Fibroblast of lung (primary cell): ENCODE data around the gene NFKBIE. TPM values are rescaled to one million over a fixed set of nuclear protein-coding genes. Genes with fewer than 3 reads are reported as not detected.
A peak's percentile ranks its signal among the peaks of the same experiment; 100 is the strongest.
"Not testable (repeated sequence)": the region's sequence is repeated elsewhere in the genome, so short reads cannot be mapped to it uniquely, and the experiment has no call there.

Source experiments
- DNase-seq, 2 donors: peaks; one replicate each; pipeline versions ENCODE4 v3.0.0 to v3.0.0-alpha.2; 2010; ENCODE audit warnings: low read depth in 2 of 2
- H2AFZ ChIP-seq: 2 replicates; pipeline ENCODE4 v1.5.1; 2012; ENCODE audit warnings: low read length, control low read depth, inconsistent platforms
- H3K27ac ChIP-seq: 2 replicates; pipeline ENCODE4 v1.5.1; 2011; ENCODE audit warnings: low read length, control low read depth; ENCODE audit not compliant: insufficient read depth
- H3K27me3 ChIP-seq: 2 replicates; pipeline ENCODE4 v1.5.1; 2011; ENCODE audit warnings: mild to moderate bottlenecking, low read length; ENCODE audit not compliant: control insufficient read depth, insufficient read depth
- H3K36me3 ChIP-seq: 2 replicates; pipeline ENCODE4 v1.5.1; 2011; ENCODE audit warnings: low read length; ENCODE audit not compliant: control insufficient read depth, insufficient read depth
- H3K4me1 ChIP-seq: 2 replicates; pipeline ENCODE4 v1.5.1; 2011; ENCODE audit warnings: low read length; ENCODE audit not compliant: control insufficient read depth, insufficient read depth; ENCODE audit errors: extremely low read depth
- H3K4me2 ChIP-seq: 2 replicates; pipeline ENCODE4 v1.5.1; 2011; ENCODE audit warnings: low read length, control low read depth; ENCODE audit not compliant: insufficient read depth; ENCODE audit errors: extremely low read depth
- H3K4me3 ChIP-seq, 4 experiments: fragments of 200-600 bp in 1 of 4; sonication (generic) in 1 of 4; replicated peaks in 1 of 4; 2 replicates each; pipeline ENCODE4 v1.5.1; 2011 to 2016; ENCODE audit warnings: low read length in 4 of 4, low read depth in 3 of 4, mild to moderate bottlenecking in 3 of 4, control low read depth in 2 of 4, inconsistent platforms in 1 of 4, mixed read lengths in 1 of 4; ENCODE audit not compliant: insufficient read depth in 1 of 4; ENCODE audit errors: control extremely low read depth in 1 of 4
- H3K79me2 ChIP-seq: 2 replicates; pipeline ENCODE4 v1.5.1; 2012; ENCODE audit warnings: mild to moderate bottlenecking, low read length, inconsistent platforms; ENCODE audit not compliant: control insufficient read depth, insufficient read depth
- H3K9ac ChIP-seq: 2 replicates; pipeline ENCODE4 v1.5.1; 2011; ENCODE audit warnings: mild to moderate bottlenecking, low read length, control low read depth; ENCODE audit not compliant: insufficient read depth
- H3K9me3 ChIP-seq: 2 replicates; pipeline ENCODE4 v1.5.1; 2012; ENCODE audit warnings: low read depth, low read length; ENCODE audit not compliant: control insufficient read depth, insufficient read depth
- H4K20me1 ChIP-seq: 2 replicates; pipeline ENCODE4 v1.5.1; 2011; ENCODE audit warnings: low read length; ENCODE audit not compliant: control insufficient read depth, insufficient read depth; ENCODE audit errors: extremely low read depth
- CTCF ChIP-seq, 2 donors: IDR thresholded peaks in 1 of 2; conservative IDR thresholded peaks in 1 of 2; 1 replicate in 1 of 2; 2 replicates in 1 of 2; pipeline ENCODE4 v1.5.1; 2011 to 2012; ENCODE audit warnings: low read length in 2 of 2, control low read depth in 1 of 2, inconsistent platforms in 1 of 2, low read depth in 1 of 2, mild to moderate bottlenecking in 1 of 2
- EZH2 ChIP-seq: IDR thresholded peaks from 2 replicates; pipeline ENCODE4 v1.5.1; 2012; ENCODE audit warnings: low read length, control low read depth, mild to moderate bottlenecking; ENCODE audit errors: missing control alignments
- polyA plus RNA-seq, 2 donors: library from polyadenylated mRNA; depleted of rRNA in 1 of 2; stranded (reverse) in 1 of 2; unstranded in 1 of 2; fragments of >200 nt; gene quantifications; 2 replicates each; pipeline ENCODE4 v1.2.1, GENCODE V29; 2011 to 2012; ENCODE audit warnings: missing spikeins in 1 of 2
- total RNA-seq: library from RNA; depleted of rRNA; stranded (reverse); fragments of >200 nt; gene quantifications from 2 replicates; pipeline ENCODE4 v1.2.1, GENCODE V29; 2014

Gene NFKBIE
- total and polyA plus RNA-seq, 2 donors (not counting 1 experiment from before 2014, with no cell fraction given): 1.6 to 5.4 TPM

- peaks cover 5% of the 10 kb centered on the region for H3K36me3 ChIP-seq
- H3K27ac ChIP-seq: peak overlapping the region; percentile 18
- no peaks in the 10 kb centered on the region for H3K79me2 ChIP-seq
- H4K20me1 ChIP-seq: no peaks in the 10 kb centered on the region
- H3K4me2 ChIP-seq: peak overlapping the region; percentile 17
- no peaks in the 10 kb centered on the region for H3K27me3 ChIP-seq
- no peak overlapping the region for H3K4me3 ChIP-seq
- peak; percentile 75 to 87 for DNase-seq
- H2AFZ ChIP-seq: no peak overlapping the region
- no peak overlapping the region for H3K9ac ChIP-seq
- peak; percentile 90 to 95 for TF ChIP-seq CTCF (conservative IDR thresholded peaks at IDR 0.05 in 1 of 2, IDR thresholded peaks at IDR 0.05 in 1 of 2; ENCODE audit: low read depth in 1 of 2, low read length in 2 of 2)
- no peak for TF ChIP-seq EZH2
- H3K9me3 ChIP-seq: no peaks in the 10 kb centered on the region
- peaks cover 18% of the 10 kb centered on the region for H3K4me1 ChIP-seq
Measured at GRCh38 chr6:44234101-44235025, 31.0 kb downstream of the NFKBIE start.

- Histone ChIP-seq H3K4me2 (peak overlapping the region; percentile 17), H3K9me3 (no peaks in the 10 kb centered on the region), H3K79me2 (no peaks in the 10 kb centered on the region), H2AFZ (no peak overlapping the region), H3K4me1 (peaks cover 18% of the 10 kb centered on the region), H3K4me3 (no peak overlapping the region), H3K36me3 (peaks cover 6% of the 10 kb centered on the region), H3K9ac (no peak overlapping the region), H3K27me3 (no peaks in the 10 kb centered on the region), H3K27ac (peak overlapping the region; percentile 18), H4K20me1 (no peaks in the 10 kb centered on the region)
- TF ChIP-seq CTCF (conservative IDR thresholded peaks at IDR 0.05 in 1 of 2, IDR thresholded peaks at IDR 0.05 in 1 of 2; ENCODE audit: low read depth in 1 of 2, low read length in 2 of 2): no peak
- no peak for TF ChIP-seq EZH2
- DNase-seq: no peak
Measured at GRCh38 chr6:44233567-44234100, 31.7 kb downstream of the NFKBIE start.

- H3K27ac ChIP-seq: no peak overlapping the region
- H3K36me3 ChIP-seq: peaks cover 6% of the 10 kb centered on the region
- DNase-seq: no peak
- no peaks in the 10 kb centered on the region for H4K20me1 ChIP-seq
- peaks cover 18% of the 10 kb centered on the region for H3K4me1 ChIP-seq
- no peaks in the 10 kb centered on the region for H3K27me3 ChIP-seq
- H3K9ac ChIP-seq: no peak overlapping the region
- H3K4me3 ChIP-seq: no peak overlapping the region
- H3K4me2 ChIP-seq: no peak overlapping the region
- H3K79me2 ChIP-seq: no peaks in the 10 kb centered on the region
- TF ChIP-seq EZH2 (no peak), CTCF (conservative IDR thresholded peaks at IDR 0.05 in 1 of 2, IDR thresholded peaks at IDR 0.05 in 1 of 2; ENCODE audit: low read depth in 1 of 2, low read length in 2 of 2) (no peak)
- H3K9me3 ChIP-seq: no peaks in the 10 kb centered on the region
- no peak overlapping the region for H2AFZ ChIP-seq
Measured at GRCh38 chr6:44232676-44233566, 32.4 kb downstream of the NFKBIE start.

- H3K79me2 ChIP-seq, H3K4me3 ChIP-seq, H3K27me3 ChIP-seq, H3K9ac ChIP-seq, H3K9me3 ChIP-seq, H4K20me1 ChIP-seq, H3K36me3 ChIP-seq, H3K27ac ChIP-seq, H3K4me2 ChIP-seq, DNase-seq, H2AFZ ChIP-seq: not testable (repeated sequence)
- H3K4me1 ChIP-seq: peaks cover 13% of the 10 kb centered on the region
Measured at GRCh38 chr6:44231426-44231825, 33.9 kb downstream of the NFKBIE start.
